Right hindlimb (tissue), 1 donor: ENCODE data around the gene LILRB5.
"Not testable (repeated sequence)": the region's sequence is repeated elsewhere in the genome, so short reads cannot be mapped to it uniquely, and the experiment has no call there.

Experiments
- DNase-seq: peaks from one replicate; pipeline ENCODE4 v3.0.0-alpha.2; 2018

LILRB5 gene

DNA sequence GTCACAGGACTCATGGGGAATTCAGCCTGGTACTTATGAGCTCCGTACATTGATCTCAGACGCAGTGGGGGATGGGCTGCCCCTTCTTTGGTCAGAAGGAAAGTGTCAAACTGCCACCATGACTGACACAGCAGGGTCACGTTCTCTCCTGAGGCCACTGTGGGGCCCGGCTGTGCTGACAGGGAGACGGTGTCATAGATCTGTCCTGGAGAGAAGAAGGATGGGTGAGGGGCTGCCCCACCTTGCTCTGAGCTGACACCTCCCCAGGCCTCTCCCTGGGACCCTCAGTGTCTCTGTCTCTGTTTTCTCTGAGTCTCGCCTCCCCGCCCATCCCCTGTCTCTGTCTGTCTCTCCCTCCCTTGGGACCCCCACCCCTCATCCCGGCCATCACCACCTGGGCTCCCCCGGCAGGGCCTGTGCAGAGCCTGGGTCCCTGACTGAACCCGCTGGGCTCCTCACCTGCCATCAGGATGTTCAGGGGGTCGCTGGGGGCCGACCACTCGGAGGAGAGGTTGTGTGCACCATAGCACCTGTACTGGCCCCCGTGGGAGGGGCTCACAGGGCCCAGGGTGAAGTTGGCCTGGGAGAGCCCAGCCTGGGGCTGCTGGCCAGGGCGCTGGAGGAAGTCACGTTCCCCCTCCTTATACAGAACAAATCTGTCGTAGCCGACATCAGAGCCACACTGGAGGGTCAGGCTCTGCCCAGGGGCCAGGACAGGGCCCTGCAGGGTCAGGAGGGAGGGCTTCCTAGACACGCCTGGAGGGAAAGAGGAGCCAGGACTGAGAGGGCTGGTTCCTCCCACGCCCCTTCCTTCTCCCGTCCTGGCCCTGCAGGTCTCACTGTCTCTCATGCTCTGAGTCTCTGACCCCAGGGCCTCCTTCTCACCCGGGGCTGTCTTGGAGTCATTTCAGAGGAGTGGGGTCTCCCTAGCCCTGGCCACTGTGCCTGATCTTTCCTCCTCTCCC lies 16.4 kb downstream of the LILRB5 start:
- DNase-seq = not testable (repeated sequence)

DNA sequence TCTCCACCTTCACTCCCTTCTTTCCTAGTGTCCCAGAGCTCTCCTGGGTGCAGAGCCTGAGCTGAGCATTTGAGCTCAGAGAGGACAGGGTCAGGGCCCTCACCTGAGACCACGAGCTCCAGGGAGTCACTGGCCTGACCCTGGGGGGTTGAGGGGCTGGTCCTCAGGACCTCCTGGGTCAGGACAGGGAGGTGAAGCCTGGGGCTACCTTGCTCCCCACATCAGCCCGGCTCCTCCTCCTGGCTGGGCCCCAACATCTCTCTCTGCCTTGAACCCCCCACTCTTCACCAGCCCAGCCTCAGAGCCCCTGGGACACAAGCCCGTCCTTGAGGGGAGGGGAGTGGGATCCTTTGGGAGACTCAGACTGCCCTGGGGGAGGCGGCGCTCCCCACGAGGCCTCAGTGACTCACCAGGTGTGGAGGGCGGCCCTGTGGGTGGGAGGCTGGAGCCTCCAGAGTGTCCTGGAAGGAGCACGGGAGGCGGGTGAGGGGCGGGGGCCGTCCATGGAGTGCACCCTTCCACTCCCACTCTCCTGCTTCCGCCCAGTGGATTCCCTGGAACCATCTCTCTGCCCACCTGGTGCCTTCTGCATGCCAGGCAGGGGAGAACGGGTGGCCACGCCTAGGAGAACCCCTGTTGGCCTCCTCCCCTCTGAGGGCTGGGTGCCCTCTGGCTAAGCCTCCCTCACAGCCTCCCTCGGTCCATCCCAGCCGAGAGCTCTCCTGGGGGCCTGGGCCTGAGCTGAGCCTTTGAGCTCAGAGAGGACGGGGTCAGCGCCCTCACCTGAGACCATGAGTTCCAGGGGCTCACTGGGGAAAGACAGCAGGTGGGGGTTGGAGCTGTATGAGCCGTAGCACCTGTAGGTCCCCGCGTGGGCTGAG lies 17.3 kb downstream of the LILRB5 start:
- DNase-seq = not testable (repeated sequence)

- no peak for DNase-seq
Measured at GRCh38 chr19:54233941-54234340, 23.1 kb downstream of the LILRB5 start.

GRCh38 chr19:54231077-54231931 lies 25.8 kb downstream of the LILRB5 start:
- peak; percentile 60 for DNase-seq

DNA sequence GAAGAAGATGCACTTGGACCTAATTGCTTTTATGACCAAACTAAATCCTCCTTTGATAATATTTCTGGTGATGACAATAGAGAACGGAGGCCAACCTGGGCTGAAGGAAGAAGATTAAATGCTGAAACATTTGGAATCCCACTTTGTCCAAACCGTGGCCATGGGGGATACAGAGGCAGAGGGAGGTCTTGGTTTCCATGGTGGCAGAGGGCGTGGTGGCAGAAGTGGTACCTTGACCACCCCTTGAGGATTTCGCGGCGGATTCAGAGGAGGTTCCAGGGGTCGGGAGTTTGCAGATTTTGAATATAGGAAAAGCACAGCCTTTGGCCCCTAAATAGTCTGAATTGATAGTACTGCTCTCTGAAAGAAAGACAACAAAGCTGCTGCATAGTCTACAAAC lies 27.0 kb downstream of the LILRB5 start:
- no peak for DNase-seq

- no peak for DNase-seq
Measured at GRCh38 chr19:54229146-54229545, 27.9 kb downstream of the LILRB5 start.

GRCh38 chr19:54224619-54225018 lies 32.5 kb downstream of the LILRB5 start:
- not testable (repeated sequence) for DNase-seq

DNA sequence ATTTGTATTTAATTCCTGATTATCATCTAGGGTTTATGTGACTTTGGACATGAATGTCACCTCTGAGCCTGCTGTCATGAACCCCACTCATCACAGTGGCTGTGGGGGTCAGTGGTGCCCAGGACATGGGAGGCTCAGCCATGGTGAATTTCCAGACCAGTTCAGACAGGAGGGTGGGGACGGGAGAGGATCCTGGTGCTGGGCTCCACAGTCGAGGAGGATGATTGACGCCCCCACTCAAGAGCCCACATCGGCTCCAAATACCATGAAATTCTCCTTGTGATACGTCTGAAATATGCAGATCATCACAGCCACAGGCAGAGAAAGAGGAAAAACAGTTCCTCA lies 33.2 kb downstream of the LILRB5 start:
- not testable (repeated sequence) for DNase-seq

DNA sequence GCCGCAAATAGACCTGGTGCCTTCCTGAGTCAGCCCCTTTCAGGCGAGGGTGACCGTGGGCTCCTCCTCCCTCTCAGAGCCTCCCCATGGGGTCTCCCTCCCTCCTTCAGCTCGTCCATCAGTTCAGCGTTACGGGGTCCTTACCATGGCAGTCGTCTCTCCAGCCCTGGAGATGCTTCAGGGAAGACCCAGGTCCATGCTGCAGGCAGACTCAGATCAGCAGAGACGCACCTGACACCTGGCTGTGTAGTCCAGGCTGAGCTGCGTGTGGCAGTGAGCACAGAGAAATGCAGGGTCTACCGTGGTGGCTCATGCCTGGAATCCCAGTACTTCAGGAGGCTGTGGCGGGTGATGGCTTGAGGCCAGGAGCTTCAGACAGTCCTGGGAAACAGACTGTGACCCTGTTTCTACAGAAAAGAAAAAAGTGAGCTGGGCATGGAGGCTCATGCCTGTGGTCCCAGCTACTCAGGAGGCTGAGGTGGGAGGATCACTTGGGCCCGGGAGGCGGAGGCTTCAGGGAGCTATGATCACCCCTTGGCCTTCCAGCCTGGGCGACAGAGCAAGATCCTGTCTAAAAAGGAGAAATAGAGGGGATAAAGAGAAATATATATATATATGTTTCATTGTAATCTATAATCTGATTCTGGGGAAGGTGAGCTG lies 33.7 kb downstream of the LILRB5 start:
- not testable (repeated sequence) for DNase-seq

GRCh38 chr19:54222474-54223276 lies 34.4 kb downstream of the LILRB5 start, which contains the start of gene LILRB3:
LILRB3 (minus strand) TSS chr19:54223007; CDS start chr19:54222976, 31 bp downstream.
- not testable (repeated sequence) for DNase-seq

- DNase-seq = not testable (repeated sequence)
Measured at GRCh38 chr19:54221947-54222346, 35.1 kb downstream of the LILRB5 start.

GRCh38 chr19:54219702-54220101 lies 37.4 kb downstream of the LILRB5 start:
- DNase-seq = not testable (repeated sequence)

DNA sequence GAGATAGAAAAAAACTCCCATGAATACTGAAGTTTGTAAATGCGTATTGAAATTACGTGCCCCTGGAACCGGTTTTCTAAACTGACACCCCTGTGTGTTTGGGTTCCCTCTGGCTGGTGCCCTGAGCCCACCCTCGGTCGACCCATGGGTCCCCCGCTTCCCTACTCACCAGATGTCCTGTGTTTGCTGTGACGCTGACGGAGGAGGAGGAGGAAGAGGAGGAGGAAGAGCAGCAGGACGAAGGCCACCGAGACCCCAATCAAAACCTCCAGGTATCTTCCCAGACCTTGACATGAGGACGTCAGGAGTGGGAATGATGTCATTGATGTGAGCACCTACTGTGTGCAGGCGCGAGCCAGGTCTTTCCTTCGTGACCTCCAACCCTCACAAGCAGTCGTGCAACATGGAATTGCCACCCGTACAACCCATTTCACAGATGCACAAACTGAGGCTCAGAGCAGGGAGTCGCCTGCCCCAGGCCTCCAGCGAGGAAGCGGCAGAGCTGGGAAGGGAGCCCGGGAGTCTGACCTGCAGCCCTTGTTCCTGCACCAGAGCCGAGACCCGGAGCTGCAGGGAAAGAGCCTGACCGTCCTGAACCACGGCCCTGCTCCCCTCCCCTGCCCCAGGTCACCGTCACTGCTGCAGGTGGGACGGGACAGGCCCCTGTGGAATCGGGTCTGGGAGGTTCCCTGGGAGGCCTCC lies 38.0 kb downstream of the LILRB5 start:
- no peak for DNase-seq

GRCh38 chr19:54218259-54218658 lies 38.8 kb downstream of the LILRB5 start:
- no peak for DNase-seq

DNA sequence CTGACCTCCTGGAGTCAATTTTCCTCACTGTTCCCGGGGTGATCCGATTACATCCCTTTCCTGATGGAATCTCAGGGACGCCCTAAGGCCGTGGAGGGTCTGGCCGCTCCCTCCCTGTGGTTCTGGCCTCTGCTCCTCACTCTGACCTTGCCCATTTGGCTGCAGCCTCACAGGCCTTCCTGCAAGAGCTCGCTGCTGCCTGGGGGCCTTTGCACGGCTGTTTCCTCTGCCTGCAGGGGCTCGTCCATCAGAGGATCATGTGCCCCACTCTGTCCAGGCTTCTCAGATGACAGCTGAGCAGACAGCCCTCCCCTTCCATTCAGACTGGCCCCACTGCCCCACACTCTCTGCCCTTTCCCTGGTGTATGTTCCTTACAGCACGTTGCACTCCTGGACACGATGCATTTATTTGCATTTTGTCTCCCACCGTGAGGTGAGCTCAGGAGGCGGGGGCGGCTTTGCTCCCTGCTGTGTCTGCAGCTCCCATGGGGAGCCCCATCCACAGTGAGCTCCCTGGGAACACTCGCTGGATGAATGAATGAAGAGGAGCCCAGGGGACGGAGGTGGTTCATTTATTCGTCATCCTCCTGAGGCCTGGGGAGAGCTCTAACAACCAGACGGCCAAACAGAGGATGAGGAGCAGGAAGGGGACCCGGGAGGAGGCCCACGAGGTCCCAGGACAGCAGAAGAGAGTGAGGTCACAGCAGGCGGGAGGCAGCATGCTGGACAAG lies 39.4 kb downstream of the LILRB5 start:
- not testable (repeated sequence) for DNase-seq

DNA sequence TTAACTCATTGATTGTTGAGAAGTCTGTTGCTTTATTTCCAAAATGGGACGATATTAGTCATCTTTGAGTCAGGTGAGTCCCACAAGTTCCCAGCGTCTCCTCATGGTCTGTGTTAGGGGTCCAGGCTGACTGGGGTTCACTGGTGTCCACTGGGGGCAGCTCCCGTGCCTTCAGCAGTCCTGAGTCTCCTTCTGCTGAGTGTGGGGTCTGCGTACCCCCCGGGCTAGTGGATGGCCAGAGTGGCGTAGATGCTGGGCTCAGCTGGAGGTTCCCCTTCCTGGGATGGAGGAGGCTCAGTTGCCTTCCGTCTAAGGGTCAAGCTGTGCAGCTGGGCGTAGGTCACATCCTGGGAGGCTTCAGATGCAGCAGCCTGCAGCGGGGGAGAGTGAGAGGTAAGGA lies 40.2 kb downstream of the LILRB5 start:
- no peak for DNase-seq

GRCh38 chr19:54214734-54215133 lies 42.3 kb downstream of the LILRB5 start:
- not testable (repeated sequence) for DNase-seq

DNA sequence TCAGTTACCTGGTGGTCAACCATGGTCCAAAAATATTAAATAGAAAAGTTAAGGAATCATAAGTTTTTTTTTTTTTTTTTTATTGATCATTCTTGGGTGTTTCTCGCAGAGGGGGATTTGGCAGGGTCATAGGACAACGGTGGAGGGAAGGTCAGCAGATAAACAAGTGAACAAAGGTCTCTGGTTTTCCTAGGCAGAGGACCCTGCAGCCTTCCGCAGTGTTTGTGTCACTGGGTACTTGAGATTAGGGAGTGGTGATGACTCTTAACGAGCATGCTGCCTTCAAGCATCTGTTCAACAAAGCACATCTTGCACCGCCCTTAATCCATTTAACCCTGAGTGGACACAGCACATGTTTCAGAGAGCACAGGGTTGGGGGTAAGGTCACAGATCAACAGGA lies 42.9 kb downstream of the LILRB5 start:
- DNase-seq = not testable (repeated sequence)

GRCh38 chr19:54211235-54211634 lies 45.8 kb downstream of the LILRB5 start:
- DNase-seq = no peak
